WTC11 (cell line): ENCODE measurements around the gene NCBP1.

ENCODE experiments used
- MXD4 ChIP-seq: fragments of 250-450 bp; sonication (Bioruptor Pico); IDR thresholded peaks from 2 replicates; pipeline ENCODE4 v1.8.0; 2021; ENCODE audit warnings: mild to moderate bottlenecking, moderate library complexity, borderline replicate concordance
- NFYB ChIP-seq: sonication (generic); formaldehyde crosslinking; conservative IDR thresholded peaks from 2 replicates; pipeline ENCODE4 v1.8.0; 2022; ENCODE audit warnings: low read depth, missing genetic modification reagents
- TEAD1 ChIP-seq: sonication (generic); formaldehyde crosslinking; IDR thresholded peaks from 2 replicates; pipeline ENCODE4 v1.8.0; 2022; ENCODE audit warnings: mild to moderate bottlenecking, missing genetic modification reagents
- TF ChIP-seq, protein P1 (sequence below): fragments of 200-600 bp; IDR thresholded peaks from 2 replicates; pipeline ENCODE4 v1.8.0; 2022; ENCODE audit warnings: antibody characterized with exemption
- TF ChIP-seq, protein P2 (sequence below): sonication (generic); formaldehyde crosslinking; IDR thresholded peaks from 2 replicates; pipeline ENCODE4 v1.8.1; 2022; ENCODE audit warnings: missing genetic modification reagents, borderline replicate concordance
- TF ChIP-seq, protein P3 (sequence below): sonication (generic); formaldehyde crosslinking; IDR thresholded peaks from 2 replicates; pipeline ENCODE4 v1.8.1; 2023; ENCODE audit warnings: mild to moderate bottlenecking, missing genetic modification reagents, moderate library complexity
- TF ChIP-seq, protein P4 (sequence below): sonication (generic); formaldehyde crosslinking; IDR thresholded peaks from 2 replicates; pipeline ENCODE4 v1.8.0; 2022; ENCODE audit warnings: mild to moderate bottlenecking, missing genetic modification reagents
- TF ChIP-seq, protein P5 (sequence below): sonication (generic); formaldehyde crosslinking; IDR thresholded peaks from 2 replicates; pipeline ENCODE4 v1.8.0; 2022; ENCODE audit warnings: mild to moderate bottlenecking, missing genetic modification reagents

DNA sequence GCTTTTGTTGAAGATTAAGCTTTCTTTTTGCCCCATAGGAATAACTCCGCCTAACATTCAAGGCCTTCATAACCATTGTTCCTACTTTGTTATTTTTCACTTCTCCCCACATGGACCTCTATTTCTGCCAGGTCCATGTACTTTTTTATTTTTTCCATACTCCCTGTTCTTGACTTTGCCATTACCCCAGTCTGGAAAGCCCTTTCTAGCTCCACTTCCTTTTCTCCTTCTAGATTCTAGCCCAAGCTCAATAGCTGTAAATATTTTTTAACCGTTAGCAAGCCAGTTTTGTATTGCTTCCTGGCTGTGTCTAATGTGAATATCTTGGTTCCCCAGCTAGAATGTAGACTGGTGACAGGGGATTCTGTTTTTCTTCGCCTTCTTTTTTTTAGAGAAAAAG lies 26.1 kb downstream of the NCBP1 start:
- TF ChIP-seq, protein P1, sequence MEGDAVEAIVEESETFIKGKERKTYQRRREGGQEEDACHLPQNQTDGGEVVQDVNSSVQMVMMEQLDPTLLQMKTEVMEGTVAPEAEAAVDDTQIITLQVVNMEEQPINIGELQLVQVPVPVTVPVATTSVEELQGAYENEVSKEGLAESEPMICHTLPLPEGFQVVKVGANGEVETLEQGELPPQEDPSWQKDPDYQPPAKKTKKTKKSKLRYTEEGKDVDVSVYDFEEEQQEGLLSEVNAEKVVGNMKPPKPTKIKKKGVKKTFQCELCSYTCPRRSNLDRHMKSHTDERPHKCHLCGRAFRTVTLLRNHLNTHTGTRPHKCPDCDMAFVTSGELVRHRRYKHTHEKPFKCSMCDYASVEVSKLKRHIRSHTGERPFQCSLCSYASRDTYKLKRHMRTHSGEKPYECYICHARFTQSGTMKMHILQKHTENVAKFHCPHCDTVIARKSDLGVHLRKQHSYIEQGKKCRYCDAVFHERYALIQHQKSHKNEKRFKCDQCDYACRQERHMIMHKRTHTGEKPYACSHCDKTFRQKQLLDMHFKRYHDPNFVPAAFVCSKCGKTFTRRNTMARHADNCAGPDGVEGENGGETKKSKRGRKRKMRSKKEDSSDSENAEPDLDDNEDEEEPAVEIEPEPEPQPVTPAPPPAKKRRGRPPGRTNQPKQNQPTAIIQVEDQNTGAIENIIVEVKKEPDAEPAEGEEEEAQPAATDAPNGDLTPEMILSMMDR = no peak
- TF ChIP-seq, protein P2, sequence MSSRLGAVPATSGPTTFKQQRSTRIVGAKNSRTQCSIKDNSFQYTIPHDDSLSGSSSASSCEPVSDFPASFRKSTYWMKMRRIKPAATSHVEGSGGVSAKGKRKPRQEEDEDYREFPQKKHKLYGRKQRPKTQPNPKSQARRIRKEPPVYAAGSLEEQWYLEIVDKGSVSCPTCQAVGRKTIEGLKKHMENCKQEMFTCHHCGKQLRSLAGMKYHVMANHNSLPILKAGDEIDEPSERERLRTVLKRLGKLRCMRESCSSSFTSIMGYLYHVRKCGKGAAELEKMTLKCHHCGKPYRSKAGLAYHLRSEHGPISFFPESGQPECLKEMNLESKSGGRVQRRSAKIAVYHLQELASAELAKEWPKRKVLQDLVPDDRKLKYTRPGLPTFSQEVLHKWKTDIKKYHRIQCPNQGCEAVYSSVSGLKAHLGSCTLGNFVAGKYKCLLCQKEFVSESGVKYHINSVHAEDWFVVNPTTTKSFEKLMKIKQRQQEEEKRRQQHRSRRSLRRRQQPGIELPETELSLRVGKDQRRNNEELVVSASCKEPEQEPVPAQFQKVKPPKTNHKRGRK = no peak
- TF ChIP-seq, protein P3, sequence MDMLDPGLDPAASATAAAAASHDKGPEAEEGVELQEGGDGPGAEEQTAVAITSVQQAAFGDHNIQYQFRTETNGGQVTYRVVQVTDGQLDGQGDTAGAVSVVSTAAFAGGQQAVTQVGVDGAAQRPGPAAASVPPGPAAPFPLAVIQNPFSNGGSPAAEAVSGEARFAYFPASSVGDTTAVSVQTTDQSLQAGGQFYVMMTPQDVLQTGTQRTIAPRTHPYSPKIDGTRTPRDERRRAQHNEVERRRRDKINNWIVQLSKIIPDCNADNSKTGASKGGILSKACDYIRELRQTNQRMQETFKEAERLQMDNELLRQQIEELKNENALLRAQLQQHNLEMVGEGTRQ = no peak
- TF ChIP-seq MXD4 (CRISPR knock-in tag) (no peak), TEAD1 (CRISPR knock-in tag) (no peak), NFYB (CRISPR knock-in tag) (no peak)
- TF ChIP-seq, protein P4, sequence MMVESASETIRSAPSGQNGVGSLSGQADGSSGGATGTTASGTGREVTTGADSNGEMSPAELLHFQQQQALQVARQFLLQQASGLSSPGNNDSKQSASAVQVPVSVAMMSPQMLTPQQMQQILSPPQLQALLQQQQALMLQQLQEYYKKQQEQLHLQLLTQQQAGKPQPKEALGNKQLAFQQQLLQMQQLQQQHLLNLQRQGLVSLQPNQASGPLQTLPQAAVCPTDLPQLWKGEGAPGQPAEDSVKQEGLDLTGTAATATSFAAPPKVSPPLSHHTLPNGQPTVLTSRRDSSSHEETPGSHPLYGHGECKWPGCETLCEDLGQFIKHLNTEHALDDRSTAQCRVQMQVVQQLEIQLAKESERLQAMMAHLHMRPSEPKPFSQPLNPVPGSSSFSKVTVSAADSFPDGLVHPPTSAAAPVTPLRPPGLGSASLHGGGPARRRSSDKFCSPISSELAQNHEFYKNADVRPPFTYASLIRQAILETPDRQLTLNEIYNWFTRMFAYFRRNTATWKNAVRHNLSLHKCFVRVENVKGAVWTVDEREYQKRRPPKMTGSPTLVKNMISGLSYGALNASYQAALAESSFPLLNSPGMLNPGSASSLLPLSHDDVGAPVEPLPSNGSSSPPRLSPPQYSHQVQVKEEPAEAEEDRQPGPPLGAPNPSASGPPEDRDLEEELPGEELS (CRISPR knock-in tag) = no peak
- TF ChIP-seq, protein P5, sequence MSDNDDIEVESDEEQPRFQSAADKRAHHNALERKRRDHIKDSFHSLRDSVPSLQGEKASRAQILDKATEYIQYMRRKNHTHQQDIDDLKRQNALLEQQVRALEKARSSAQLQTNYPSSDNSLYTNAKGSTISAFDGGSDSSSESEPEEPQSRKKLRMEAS = no peak
